Activated T-cell treated with anti-CD3 and anti-CD28 coated beads, Interleukin-2, amount 50 U/mL, for 72 hours (primary cell): ENCODE results near the gene ASB12. TPM values are rescaled to one million over a fixed set of nuclear protein-coding genes. Genes with fewer than 3 reads are reported as not detected.

Experiments
- total RNA-seq, 2 donors: library from RNA; stranded (reverse); gene quantifications; one replicate each; pipeline ENCODE4 v1.2.3, GENCODE V29; 2022

The ASB12 gene
- total RNA-seq, 2 donors from 2014 or later, result 0.31 TPM; not detected in 1

Other genes with a start within 250 kb of the ASB12 start
- gene AMER1, start 24.9 kb downstream of the ASB12 start, total RNA-seq, result 1 to 10 TPM; 3.2 to 3.6 TPM
- gene MTMR8, start 164.8 kb upstream of the ASB12 start, total RNA-seq, result 1 to 10 TPM; 4.1 to 5.0 TPM